CD14-positive monocyte (primary cell): ENCODE data around the gene DLGAP4. TPM values are rescaled to one million over a fixed set of nuclear protein-coding genes. Genes with fewer than 3 reads are reported as not detected.

Experiments used
- DNase-seq, 3 donors: peaks; one replicate each; pipeline ENCODE4 v3.0.0-alpha.2; 2011 to 2022
- H2AFZ ChIP-seq: 2 replicates; pipeline ENCODE4 v1.6.0; 2012; ENCODE audit warnings: mild to moderate bottlenecking, low read depth, low read length, inconsistent platforms; ENCODE audit not compliant: insufficient read depth, poor library complexity, severe bottlenecking
- H3K27ac ChIP-seq, 2 donors: 1 replicate in 1 of 2; 2 replicates in 1 of 2; pipeline ENCODE4 v1.5.1; 2012 to 2013; ENCODE audit warnings: low read length in 2 of 2, control low read depth in 1 of 2, inconsistent platforms in 1 of 2, low read depth in 1 of 2, mild to moderate bottlenecking in 1 of 2
- H3K27me3 ChIP-seq, 2 donors: one replicate each; pipeline versions ENCODE4 v1.6.0 to v1.6.1; 2011 to 2013; ENCODE audit warnings: low read length in 2 of 2; ENCODE audit not compliant: control insufficient read depth in 2 of 2, insufficient read depth in 2 of 2
- H3K36me3 ChIP-seq, 2 donors: replicated peaks in 1 of 2; 1 replicate in 1 of 2; 2 replicates in 1 of 2; pipeline versions ENCODE4 v1.5.1 to v1.6.1; 2012 to 2013; ENCODE audit warnings: low read length in 2 of 2, control low read depth in 1 of 2, inconsistent platforms in 1 of 2, mild to moderate bottlenecking in 1 of 2; ENCODE audit not compliant: insufficient read depth in 2 of 2, control insufficient read depth in 1 of 2
- H3K4me1 ChIP-seq, 2 donors: 1 replicate in 1 of 2; 2 replicates in 1 of 2; pipeline versions ENCODE4 v1.5.1 to v1.6.1; 2012 to 2013; ENCODE audit warnings: low read length in 2 of 2, control low read depth in 1 of 2, inconsistent platforms in 1 of 2, mild to moderate bottlenecking in 1 of 2, moderate library complexity in 1 of 2; ENCODE audit not compliant: insufficient read depth in 2 of 2, control insufficient read depth in 1 of 2
- H3K4me2 ChIP-seq: replicated peaks from 2 replicates; pipeline ENCODE3; 2012; ENCODE audit warnings: low read length, moderate library complexity, mild to moderate bottlenecking; ENCODE audit not compliant: poor library complexity, severe bottlenecking; ENCODE audit errors: extremely low read depth
- H3K4me3 ChIP-seq, 3 experiments: fragments of 200-600 bp in 1 of 3; sonication (generic) in 1 of 3; replicated peaks in 1 of 3; 1 replicate in 2 of 3; 2 replicates in 1 of 3; pipeline ENCODE4 v1.5.1; 2011 to 2013; ENCODE audit warnings: low read length in 3 of 3, mild to moderate bottlenecking in 3 of 3, control low read depth in 2 of 3, low read depth in 2 of 3, inconsistent platforms in 1 of 3, moderate library complexity in 1 of 3
- H3K79me2 ChIP-seq: 2 replicates; pipeline ENCODE4 v1.6.0; 2012; ENCODE audit warnings: mild to moderate bottlenecking, control low read depth, inconsistent platforms, low read length, moderate library complexity; ENCODE audit not compliant: insufficient read depth
- H3K9ac ChIP-seq: 2 replicates; pipeline ENCODE4 v1.6.0; 2017; ENCODE audit warnings: low read length, mild to moderate bottlenecking; ENCODE audit not compliant: insufficient read depth, poor library complexity, severe bottlenecking
- H3K9me3 ChIP-seq, 2 donors: replicated peaks in 1 of 2; 1 replicate in 1 of 2; 2 replicates in 1 of 2; pipeline versions ENCODE4 v1.5.1 to v1.6.1; 2012 to 2013; ENCODE audit warnings: low read length in 2 of 2, control low read depth in 1 of 2; ENCODE audit not compliant: control insufficient read depth in 1 of 2, insufficient read depth in 1 of 2
- H4K20me1 ChIP-seq: 2 replicates; pipeline ENCODE4 v1.6.0; 2012; ENCODE audit warnings: mild to moderate bottlenecking, low read length, control low read depth, moderate library complexity; ENCODE audit not compliant: insufficient read depth
- H3K27ac Mint-ChIP-seq, 7 donors: one replicate each; pipeline ENCODE4 v1.8.0; 2020; ENCODE audit warnings: mild to moderate bottlenecking in 7 of 7, mixed read lengths in 7 of 7, moderate library complexity in 6 of 7, inconsistent platforms in 2 of 7
- H3K27me3 Mint-ChIP-seq, 3 donors: one replicate each; pipeline ENCODE4 v1.8.0; 2021 to 2022; ENCODE audit warnings: low read depth in 3 of 3, mild to moderate bottlenecking in 3 of 3, mixed read lengths in 3 of 3, moderate library complexity in 3 of 3, inconsistent platforms in 1 of 3
- H3K36me3 Mint-ChIP-seq, 2 donors: one replicate each; pipeline ENCODE4 v1.8.0; 2020; ENCODE audit warnings: mixed read lengths in 2 of 2, inconsistent platforms in 1 of 2, mild to moderate bottlenecking in 1 of 2
- H3K4me1 Mint-ChIP-seq: one replicate; pipeline ENCODE4 v1.8.0; 2020; ENCODE audit warnings: mild to moderate bottlenecking, mixed read lengths
- H3K4me3 Mint-ChIP-seq, 2 donors: one replicate each; pipeline ENCODE4 v1.8.0; 2020; ENCODE audit warnings: mild to moderate bottlenecking in 2 of 2, mixed read lengths in 2 of 2, moderate library complexity in 1 of 2
- H3K9me3 Mint-ChIP-seq, 7 donors: one replicate each; pipeline ENCODE4 v1.8.0; 2020 to 2022; ENCODE audit warnings: mixed read lengths in 7 of 7, mild to moderate bottlenecking in 6 of 7, moderate library complexity in 6 of 7, inconsistent platforms in 2 of 7
- CTCF ChIP-seq: fragments of 200-600 bp; IDR thresholded peaks from one replicate; pipeline ENCODE4 v1.8.0; 2022; ENCODE audit warnings: antibody characterized with exemption, mild to moderate bottlenecking
- WGBS: methylation state at CpG from one replicate; pipeline ENCODE4 v1.1.5; 2013; ENCODE audit warnings: missing lambda C conversion rate; ENCODE audit not compliant: insufficient coverage; 5-methylcytosine and 5-hydroxymethylcytosine counted together
- intact Hi-C, 2 donors: fragments of 100-400 bp; cut with micrococcal nuclease; formaldehyde crosslinking; loops; one replicate each; pipeline versions ENCODE4 v1.15.0 to v1.15.1; 2023
- polyA plus RNA-seq, 3 donors: library from polyadenylated mRNA; depleted of rRNA in 1 of 3; unstranded in 2 of 3; stranded (reverse) in 1 of 3; fragments of 300-500 nt in 2 of 3; fragments of >200 nt in 1 of 3; fragmentation: Illumina TruSeq in 2 of 3; gene quantifications; 1 replicate in 2 of 3; 2 replicates in 1 of 3; pipeline ENCODE4 v1.2.3, GENCODE V29; 2012 to 2021

The DLGAP4 gene
- polyA plus RNA-seq, 3 donors, result 9.9 to 52.7 (median 17.6) TPM

- 92% methylated on average over 2 of the region's 5 CpGs for WGBS
- H2AFZ ChIP-seq, result no peak overlapping the region
- intact Hi-C loops, result no loop called here
- H3K79me2 ChIP-seq, result no peaks in the 10 kb centered on the region
- peaks cover 0 to 3% (median 1%) of the 10 kb centered on the region in 7 donors for H3K9me3 Mint-ChIP-seq
- no peak overlapping the region for H3K4me3 Mint-ChIP-seq
- no peak for TF ChIP-seq CTCF
- H3K4me3 ChIP-seq, result no peak overlapping the region
- H3K9ac ChIP-seq, result no peak overlapping the region
- no peaks in the 10 kb centered on the region for H3K9me3 ChIP-seq
- H3K4me1 ChIP-seq, result no peaks in the 10 kb centered on the region
- no peak overlapping the region for H3K4me2 ChIP-seq
- peaks cover 0 to 4% of the 10 kb centered on the region in 2 donors for H3K27me3 ChIP-seq
- no peak for DNase-seq
- no peaks in the 10 kb centered on the region for H3K36me3 ChIP-seq
- no peaks in the 10 kb centered on the region for H4K20me1 ChIP-seq
- no peaks in the 10 kb centered on the region for H3K36me3 Mint-ChIP-seq
- H3K27me3 Mint-ChIP-seq, result peaks cover 17 to 32% (median 26%) of the 10 kb centered on the region in 3 donors
- no peak overlapping the region for H3K27ac ChIP-seq
- peak overlapping the region in 1 of 7 donors; percentile 35 for H3K27ac Mint-ChIP-seq
- no peaks in the 10 kb centered on the region for H3K4me1 Mint-ChIP-seq
These were observed 27.7 kb downstream of the DLGAP4 start for GRCh38 chr20:36333841-36334240.

- peaks cover 18 to 32% (median 26%) of the 10 kb centered on the region in 3 donors for H3K27me3 Mint-ChIP-seq
- no peak overlapping the region for H3K4me2 ChIP-seq
- H3K4me3 ChIP-seq, result no peak overlapping the region
- H3K4me3 Mint-ChIP-seq, result no peak overlapping the region
- H3K36me3 ChIP-seq, result no peaks in the 10 kb centered on the region
- no peak for DNase-seq
- no peak overlapping the region for H3K27ac ChIP-seq
- H3K9ac ChIP-seq, result no peak overlapping the region
- no peaks in the 10 kb centered on the region for H3K4me1 ChIP-seq
- no peaks in the 10 kb centered on the region for H4K20me1 ChIP-seq
- no peaks in the 10 kb centered on the region for H3K79me2 ChIP-seq
- no peaks in the 10 kb centered on the region for H3K4me1 Mint-ChIP-seq
- H3K9me3 ChIP-seq, result no peaks in the 10 kb centered on the region
- no peak for TF ChIP-seq CTCF
- H3K9me3 Mint-ChIP-seq, result peaks cover 0 to 3% (median 0%) of the 10 kb centered on the region in 7 donors
- H3K27me3 ChIP-seq, result peaks cover 0 to 4% of the 10 kb centered on the region in 2 donors
- intact Hi-C loops, result no loop called here
- no peak overlapping the region for H3K27ac Mint-ChIP-seq
- 77% methylated on average over 13 of the region's 20 CpGs for WGBS
- H3K36me3 Mint-ChIP-seq, result no peaks in the 10 kb centered on the region
- H2AFZ ChIP-seq, result no peak overlapping the region
These were observed 28.4 kb downstream of the DLGAP4 start for GRCh38 chr20:36334281-36335205.
